HEK293T (cell line): Measurements from ENCODE around the gene MFRP.

Source experiments
- ARNT ChIP-seq: fragments of 450-650 bp; IDR thresholded peaks from 2 replicates; pipeline ENCODE4 v1.6.1; 2017; ENCODE audit warnings: mild to moderate bottlenecking
- FOXA1 ChIP-seq: fragments of 450-650 bp; IDR thresholded peaks from 2 replicates; pipeline ENCODE4 v1.6.1; 2016; ENCODE audit warnings: mild to moderate bottlenecking
- FOXM1 ChIP-seq: fragments of 450-650 bp; IDR thresholded peaks from 2 replicates; pipeline ENCODE4 v1.6.1; 2017; ENCODE audit warnings: mild to moderate bottlenecking, borderline replicate concordance
- LEF1 ChIP-seq: fragments of 450-650 bp; IDR thresholded peaks from 2 replicates; pipeline ENCODE4 v1.6.1; 2017; ENCODE audit warnings: mild to moderate bottlenecking, borderline replicate concordance
- NFRKB ChIP-seq: fragments of 450-650 bp; IDR thresholded peaks from 2 replicates; pipeline ENCODE4 v1.6.1; 2016; ENCODE audit warnings: mild to moderate bottlenecking, moderate library complexity
- SUZ12 ChIP-seq: fragments of 450-650 bp; IDR thresholded peaks from 2 replicates; pipeline ENCODE4 v1.6.1; 2016; ENCODE audit warnings: mild to moderate bottlenecking
- TF ChIP-seq, protein P1 (sequence below): fragments of 450-650 bp; IDR thresholded peaks from 2 replicates; pipeline ENCODE4 v1.6.1; 2016

DNA sequence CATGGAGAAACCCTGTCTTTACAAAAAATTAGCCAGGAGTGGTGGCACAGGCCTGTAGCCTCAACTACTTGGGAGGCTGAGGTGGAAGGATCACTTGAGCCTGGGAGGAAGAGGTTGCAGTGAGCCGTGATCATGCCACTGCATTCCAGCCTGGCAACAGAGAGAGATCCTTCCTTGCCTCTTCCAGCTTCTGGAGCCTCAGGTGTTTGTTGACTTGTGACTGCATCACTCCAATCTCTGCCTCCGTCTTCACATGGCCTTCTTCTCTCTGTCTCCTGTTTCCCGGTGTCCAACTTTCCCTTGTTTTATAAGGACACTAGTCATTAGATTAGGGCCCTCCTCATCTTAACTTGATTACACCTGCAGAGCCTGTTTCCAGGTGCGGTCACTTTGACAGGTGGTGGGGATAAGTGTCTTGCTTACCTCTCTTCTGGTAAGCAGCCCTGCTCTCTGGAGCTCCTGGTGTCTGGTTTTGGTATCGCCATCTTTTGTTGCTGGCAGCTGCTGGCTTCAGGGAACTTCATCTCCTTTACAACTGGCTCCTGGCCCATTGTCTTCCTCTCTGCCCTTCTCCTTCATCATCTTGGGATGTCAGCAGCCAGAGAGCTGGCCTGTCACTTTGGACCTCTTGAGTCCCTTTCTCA lies 43.2 kb upstream of the MFRP start:
- TF ChIP-seq SUZ12 (no peak), LEF1 (no peak), ARNT (no peak), NFRKB (no peak), FOXA1 (no peak), FOXM1 (no peak)
- TF ChIP-seq, protein P1, sequence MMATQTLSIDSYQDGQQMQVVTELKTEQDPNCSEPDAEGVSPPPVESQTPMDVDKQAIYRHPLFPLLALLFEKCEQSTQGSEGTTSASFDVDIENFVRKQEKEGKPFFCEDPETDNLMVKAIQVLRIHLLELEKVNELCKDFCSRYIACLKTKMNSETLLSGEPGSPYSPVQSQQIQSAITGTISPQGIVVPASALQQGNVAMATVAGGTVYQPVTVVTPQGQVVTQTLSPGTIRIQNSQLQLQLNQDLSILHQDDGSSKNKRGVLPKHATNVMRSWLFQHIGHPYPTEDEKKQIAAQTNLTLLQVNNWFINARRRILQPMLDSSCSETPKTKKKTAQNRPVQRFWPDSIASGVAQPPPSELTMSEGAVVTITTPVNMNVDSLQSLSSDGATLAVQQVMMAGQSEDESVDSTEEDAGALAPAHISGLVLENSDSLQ: no peak
